Lower leg skin (tissue), 4 donors: Measurements from ENCODE around the gene ZDHHC13. TPM values are rescaled to one million over a fixed set of nuclear protein-coding genes. Genes with fewer than 3 reads are reported as not detected.

Experiments
- DNase-seq, 2 donors: peaks; one replicate each; pipeline ENCODE4 v3.0.0-alpha.2; 2019; ENCODE audit warnings: low spot score in 2 of 2
- H3K4me3 ChIP-seq: fragments of 200-600 bp; sonication (generic); 2 replicates; pipeline ENCODE4 v1.5.1; 2017; ENCODE audit warnings: mild to moderate bottlenecking, low read depth; ENCODE audit not compliant: poor library complexity, severe bottlenecking
- POLR2A ChIP-seq, 2 donors: fragments of 450-650 bp; IDR thresholded peaks; one replicate each; pipeline ENCODE4 v1.6.1; 2016 to 2017; ENCODE audit warnings: antibody characterized with exemption in 2 of 2, mild to moderate bottlenecking in 1 of 2, moderate library complexity in 1 of 2
- WGBS, 2 donors: methylation state at CpG; one replicate each; pipeline ENCODE4 v1.1.5; 2018; 5-methylcytosine and 5-hydroxymethylcytosine counted together
- intact Hi-C: fragments of 100-400 bp; cut with DNase I; formaldehyde crosslinking; loops from one replicate; pipeline ENCODE4 v1.15.0; 2023; ENCODE audit warnings: low total_unique reads
- total RNA-seq, 4 donors: library from RNA; depleted of rRNA; stranded (reverse); fragments of >200 nt; gene quantifications; one replicate each; pipeline ENCODE4 v1.1.0, GENCODE V29; 2016
- TF ChIP-seq, protein P1 (sequence below), 3 donors: fragments of 450-650 bp; IDR thresholded peaks; one replicate each; pipeline ENCODE4 v1.5.1; 2016; ENCODE audit warnings: antibody characterized with exemption in 3 of 3, mild to moderate bottlenecking in 3 of 3, moderate library complexity in 2 of 3

Gene ZDHHC13
- total RNA-seq, 4 donors from 2014 or later = 23.2 to 50.5 (median 37.2) TPM

DNA sequence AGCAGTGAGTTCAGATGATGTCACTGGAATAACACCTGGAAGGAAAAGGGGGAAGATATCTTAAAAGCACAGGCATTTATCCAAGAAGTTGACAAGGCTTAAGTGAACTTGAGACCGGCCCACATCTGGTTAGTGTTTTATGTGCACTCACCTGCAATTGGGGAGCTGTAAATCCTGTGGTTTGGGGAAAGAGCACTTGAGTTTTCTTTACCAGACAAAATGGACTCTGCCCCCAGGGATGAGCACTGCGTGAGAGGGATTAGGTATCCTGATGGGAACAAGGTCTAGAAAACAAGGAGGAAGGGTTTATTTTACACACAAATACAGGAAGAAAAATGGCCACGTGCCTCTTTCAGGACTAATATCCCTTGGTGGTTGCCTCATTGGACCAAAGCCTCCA is 108.6 kb downstream of the ZDHHC13 start:
- TF ChIP-seq POLR2A (IDR thresholded peaks at IDR 0.05) = no peak
- TF ChIP-seq, protein P1, sequence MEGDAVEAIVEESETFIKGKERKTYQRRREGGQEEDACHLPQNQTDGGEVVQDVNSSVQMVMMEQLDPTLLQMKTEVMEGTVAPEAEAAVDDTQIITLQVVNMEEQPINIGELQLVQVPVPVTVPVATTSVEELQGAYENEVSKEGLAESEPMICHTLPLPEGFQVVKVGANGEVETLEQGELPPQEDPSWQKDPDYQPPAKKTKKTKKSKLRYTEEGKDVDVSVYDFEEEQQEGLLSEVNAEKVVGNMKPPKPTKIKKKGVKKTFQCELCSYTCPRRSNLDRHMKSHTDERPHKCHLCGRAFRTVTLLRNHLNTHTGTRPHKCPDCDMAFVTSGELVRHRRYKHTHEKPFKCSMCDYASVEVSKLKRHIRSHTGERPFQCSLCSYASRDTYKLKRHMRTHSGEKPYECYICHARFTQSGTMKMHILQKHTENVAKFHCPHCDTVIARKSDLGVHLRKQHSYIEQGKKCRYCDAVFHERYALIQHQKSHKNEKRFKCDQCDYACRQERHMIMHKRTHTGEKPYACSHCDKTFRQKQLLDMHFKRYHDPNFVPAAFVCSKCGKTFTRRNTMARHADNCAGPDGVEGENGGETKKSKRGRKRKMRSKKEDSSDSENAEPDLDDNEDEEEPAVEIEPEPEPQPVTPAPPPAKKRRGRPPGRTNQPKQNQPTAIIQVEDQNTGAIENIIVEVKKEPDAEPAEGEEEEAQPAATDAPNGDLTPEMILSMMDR (IDR thresholded peaks at IDR 0.05) = no peak
- H3K4me3 ChIP-seq = no peak overlapping the region
- intact Hi-C loops = no loop called here
- no peak for DNase-seq
- 85 to 90% methylated on average over 3 of the region's 3 CpGs for WGBS, 2 donors

Other genes with a start within 250 kb of the ZDHHC13 start
- not detected for gene MRGPRX1, start 177.8 kb upstream of the ZDHHC13 start, total RNA-seq
- under 1 TPM in 2 of 4 donors, not detected in 2; 0.13 to 0.49 TPM for gene MRGPRX2, start 56.5 kb upstream of the ZDHHC13 start, total RNA-seq
- gene CSRP3, start 84.8 kb downstream of the ZDHHC13 start, total RNA-seq = not detected
- 1 to 10 TPM in 2 of 4 donors, under 1 TPM in 2; 0.57 to 4.8 (median 1.4) TPM for gene E2F8, start 123.8 kb downstream of the ZDHHC13 start, total RNA-seq